GM18951 (cell line): Measurements from ENCODE around the gene GINS2.

Experiments used
- POLR2A ChIP-seq: IDR thresholded peaks from 4 replicates; pipeline ENCODE4 v1.6.1; 2011; ENCODE audit warnings: mild to moderate bottlenecking; ENCODE audit not compliant: insufficient read length, insufficient read depth; ENCODE audit errors: extremely low read depth
- in situ Hi-C: fragments of 300-500 bp; cut with MboI; formaldehyde crosslinking; loops from one replicate; pipeline ENCODE4 v1.12.0; 2022; ENCODE audit warnings: low sequenced_read_pairs, mixed read lengths, inconsistent platforms; ENCODE audit not compliant: unreplicated experiment

The GINS2 gene

DNA sequence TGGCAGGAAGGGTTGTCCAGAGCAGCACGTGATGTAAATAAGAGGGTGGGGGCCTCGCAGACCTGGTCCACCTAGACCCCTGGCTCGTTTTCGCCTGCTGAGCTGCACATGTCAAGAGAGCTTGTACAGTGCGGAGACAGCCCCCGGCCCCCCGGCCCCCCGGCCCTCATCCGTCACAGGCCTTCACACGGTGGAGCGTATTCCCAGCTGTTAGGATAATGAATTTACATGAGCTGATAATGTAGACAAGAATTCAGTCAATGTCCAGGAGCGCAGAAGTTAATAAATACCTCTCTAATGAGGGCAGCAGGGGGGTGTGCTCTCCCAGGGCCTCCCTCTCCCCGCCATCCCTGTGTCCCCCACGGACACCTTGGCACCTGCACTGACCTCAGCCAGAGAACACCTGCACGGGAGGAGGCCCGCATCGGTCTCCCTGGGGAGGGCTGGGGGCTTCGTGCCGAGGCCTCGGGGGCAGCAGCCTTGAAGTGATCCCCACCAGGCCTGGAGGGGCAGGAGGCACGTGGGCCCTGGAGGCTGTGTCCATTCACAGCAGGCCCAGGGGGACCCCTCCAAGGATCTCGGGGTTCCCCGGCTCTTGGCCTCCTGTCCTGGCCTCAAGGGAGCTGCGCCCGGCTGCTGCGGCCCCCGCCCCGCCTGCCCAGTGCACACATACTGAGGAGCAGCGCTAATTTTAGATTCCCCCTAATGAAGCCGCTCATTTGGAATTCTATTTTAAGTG is 61.1 kb downstream of the GINS2 start:
- in situ Hi-C loops: no loop called here
- TF ChIP-seq POLR2A: no peak

DNA sequence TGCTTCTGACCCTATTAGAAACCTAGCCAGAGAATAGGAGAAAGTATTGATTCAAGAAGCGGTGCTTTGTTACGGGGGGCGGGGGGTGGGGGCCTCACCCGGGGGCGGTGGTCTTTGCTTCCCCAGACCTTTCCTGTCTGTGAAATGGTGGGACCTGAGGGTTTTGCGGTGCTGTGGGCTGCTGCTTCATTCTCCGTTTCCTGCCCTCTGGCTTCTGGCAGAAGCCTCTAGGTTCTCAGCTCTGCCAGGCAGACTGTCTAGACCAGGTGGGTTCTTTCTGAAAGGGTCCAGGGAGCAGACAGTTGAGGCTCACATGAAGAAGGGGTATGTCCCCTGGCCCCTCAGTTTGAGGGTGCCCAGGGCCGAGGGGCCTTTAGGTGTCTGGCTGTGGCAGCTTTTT is 61.7 kb downstream of the GINS2 start:
- in situ Hi-C loops: no loop called here
- TF ChIP-seq POLR2A: no peak
